PC-9 (cell line): ENCODE measurements around the gene FOLR2.

Experiments used
- EZH2 ChIP-seq: fragments of 200-600 bp; sonication (generic); IDR thresholded peaks from 2 replicates; pipeline ENCODE4 v1.8.0; 2017; ENCODE audit warnings: antibody characterized with exemption, low read depth
- TF ChIP-seq, protein P1 (sequence below): fragments of 200-600 bp; sonication (generic); conservative IDR thresholded peaks from 2 replicates; pipeline ENCODE4 v1.6.1; 2017; ENCODE audit warnings: mixed run types, antibody characterized with exemption, mild to moderate bottlenecking, moderate library complexity

DNA sequence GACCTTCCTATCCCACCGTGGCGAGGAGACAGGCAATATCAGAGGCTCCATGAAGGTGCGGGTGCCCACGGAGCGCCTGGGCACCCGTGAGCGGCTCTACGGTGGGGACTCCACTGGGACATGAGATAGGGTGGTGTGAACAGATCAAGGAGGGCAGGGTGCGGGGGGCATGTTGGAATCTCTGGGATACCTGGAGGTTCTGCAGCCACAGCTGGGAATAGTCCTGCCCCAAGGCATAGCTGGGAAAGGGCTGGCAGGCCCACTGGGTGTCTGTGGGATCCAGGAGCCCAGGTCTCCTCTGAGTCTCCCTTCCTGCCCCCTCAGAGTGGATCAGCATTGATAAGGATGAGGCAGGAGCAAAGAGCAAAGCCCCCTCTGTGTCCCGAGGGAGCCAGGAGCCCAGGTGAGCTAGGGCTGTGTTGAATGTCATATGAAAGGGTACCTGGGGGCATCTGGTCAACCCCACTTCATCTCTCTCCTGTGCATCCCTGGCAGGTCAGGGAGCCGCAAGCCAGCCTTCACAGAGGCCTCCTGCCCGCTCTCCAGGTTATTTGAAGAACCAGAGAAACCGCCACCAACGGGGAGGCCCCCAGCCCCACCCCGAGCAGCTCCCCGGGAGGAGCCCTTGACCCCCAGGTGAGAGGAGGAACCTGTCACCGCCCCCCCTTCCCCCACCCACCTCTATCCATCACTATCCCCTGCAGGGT, 18.9 kb downstream of the FOLR2 start:
- TF ChIP-seq, protein P1, sequence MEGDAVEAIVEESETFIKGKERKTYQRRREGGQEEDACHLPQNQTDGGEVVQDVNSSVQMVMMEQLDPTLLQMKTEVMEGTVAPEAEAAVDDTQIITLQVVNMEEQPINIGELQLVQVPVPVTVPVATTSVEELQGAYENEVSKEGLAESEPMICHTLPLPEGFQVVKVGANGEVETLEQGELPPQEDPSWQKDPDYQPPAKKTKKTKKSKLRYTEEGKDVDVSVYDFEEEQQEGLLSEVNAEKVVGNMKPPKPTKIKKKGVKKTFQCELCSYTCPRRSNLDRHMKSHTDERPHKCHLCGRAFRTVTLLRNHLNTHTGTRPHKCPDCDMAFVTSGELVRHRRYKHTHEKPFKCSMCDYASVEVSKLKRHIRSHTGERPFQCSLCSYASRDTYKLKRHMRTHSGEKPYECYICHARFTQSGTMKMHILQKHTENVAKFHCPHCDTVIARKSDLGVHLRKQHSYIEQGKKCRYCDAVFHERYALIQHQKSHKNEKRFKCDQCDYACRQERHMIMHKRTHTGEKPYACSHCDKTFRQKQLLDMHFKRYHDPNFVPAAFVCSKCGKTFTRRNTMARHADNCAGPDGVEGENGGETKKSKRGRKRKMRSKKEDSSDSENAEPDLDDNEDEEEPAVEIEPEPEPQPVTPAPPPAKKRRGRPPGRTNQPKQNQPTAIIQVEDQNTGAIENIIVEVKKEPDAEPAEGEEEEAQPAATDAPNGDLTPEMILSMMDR: no peak
- no peak for TF ChIP-seq EZH2
